Uterus (tissue), 2 donors: ENCODE data around the gene C1orf174.

Experiments
- POLR2A ChIP-seq, 2 donors: fragments of 450-650 bp; IDR thresholded peaks; one replicate each; pipeline ENCODE4 v1.6.1; 2016; ENCODE audit warnings: antibody characterized with exemption in 2 of 2, mild to moderate bottlenecking in 1 of 2, moderate library complexity in 1 of 2
- TF ChIP-seq, protein P1 (sequence below), 4 experiments: fragments of 200-600 bp in 2 of 4; fragments of 450-650 bp in 2 of 4; sonication (generic) in 2 of 4; IDR thresholded peaks; one replicate each; pipeline ENCODE4 v1.5.1; 2016 to 2019; ENCODE audit warnings: antibody characterized with exemption in 4 of 4, mild to moderate bottlenecking in 2 of 4, moderate library complexity in 1 of 4

DNA sequence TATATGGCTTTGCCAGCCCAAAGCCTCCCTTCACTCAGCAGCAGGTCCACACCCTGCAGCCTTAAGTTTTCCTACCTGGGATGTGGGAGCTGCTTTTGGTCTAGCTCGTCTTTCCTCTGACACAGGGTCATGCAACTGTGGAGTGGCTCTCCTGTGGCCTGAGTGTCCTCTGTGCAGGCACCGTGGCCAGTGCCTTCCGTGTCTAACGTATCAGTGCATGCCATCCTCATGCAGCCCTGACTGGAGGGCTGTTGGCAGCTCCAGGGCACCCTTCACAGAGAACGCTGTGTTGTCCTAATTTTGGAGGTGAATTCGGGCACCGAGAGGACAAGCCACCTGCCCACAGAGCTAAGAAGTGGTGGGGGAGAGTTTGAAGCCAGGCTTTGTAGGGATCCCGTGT is 25.7 kb upstream of the C1orf174 start:
- no peak for TF ChIP-seq POLR2A (IDR thresholded peaks at IDR 0.05)
- TF ChIP-seq, protein P1, sequence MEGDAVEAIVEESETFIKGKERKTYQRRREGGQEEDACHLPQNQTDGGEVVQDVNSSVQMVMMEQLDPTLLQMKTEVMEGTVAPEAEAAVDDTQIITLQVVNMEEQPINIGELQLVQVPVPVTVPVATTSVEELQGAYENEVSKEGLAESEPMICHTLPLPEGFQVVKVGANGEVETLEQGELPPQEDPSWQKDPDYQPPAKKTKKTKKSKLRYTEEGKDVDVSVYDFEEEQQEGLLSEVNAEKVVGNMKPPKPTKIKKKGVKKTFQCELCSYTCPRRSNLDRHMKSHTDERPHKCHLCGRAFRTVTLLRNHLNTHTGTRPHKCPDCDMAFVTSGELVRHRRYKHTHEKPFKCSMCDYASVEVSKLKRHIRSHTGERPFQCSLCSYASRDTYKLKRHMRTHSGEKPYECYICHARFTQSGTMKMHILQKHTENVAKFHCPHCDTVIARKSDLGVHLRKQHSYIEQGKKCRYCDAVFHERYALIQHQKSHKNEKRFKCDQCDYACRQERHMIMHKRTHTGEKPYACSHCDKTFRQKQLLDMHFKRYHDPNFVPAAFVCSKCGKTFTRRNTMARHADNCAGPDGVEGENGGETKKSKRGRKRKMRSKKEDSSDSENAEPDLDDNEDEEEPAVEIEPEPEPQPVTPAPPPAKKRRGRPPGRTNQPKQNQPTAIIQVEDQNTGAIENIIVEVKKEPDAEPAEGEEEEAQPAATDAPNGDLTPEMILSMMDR (IDR thresholded peaks at IDR 0.05) = no peak
